HEK293 (cell line): Measurements from ENCODE around the gene TDP1.
A peak's percentile ranks its signal among the peaks of the same experiment; 100 is the strongest.

Experiments
- BCL11A ChIP-seq: fragments of 450-650 bp; formaldehyde crosslinking; IDR thresholded peaks from 2 replicates; pipeline ENCODE4 v1.5.1; 2016; ENCODE audit warnings: low read depth, missing biosample characterization, missing genetic modification characterization
- EGR2 ChIP-seq: fragments of 450-650 bp; formaldehyde crosslinking; IDR thresholded peaks from 2 replicates; pipeline ENCODE4 v1.5.1; 2016; ENCODE audit warnings: low read depth, missing biosample characterization, missing genetic modification characterization
- KLF8 ChIP-seq: fragments of 450-650 bp; formaldehyde crosslinking; IDR thresholded peaks from 2 replicates; pipeline ENCODE4 v1.5.1; 2016; ENCODE audit warnings: missing biosample characterization, missing genetic modification characterization
- KLF9 ChIP-seq: fragments of 450-650 bp; formaldehyde crosslinking; IDR thresholded peaks from 2 replicates; pipeline ENCODE4 v1.5.1; 2016; ENCODE audit warnings: missing biosample characterization, missing genetic modification characterization, low read depth
- SETDB1 ChIP-seq: IDR thresholded peaks from one replicate; pipeline ENCODE4 v1.6.1; 2017; ENCODE audit warnings: mild to moderate bottlenecking, low read length, moderate library complexity, mixed read lengths; ENCODE audit not compliant: insufficient read length
- WT1 ChIP-seq: fragments of 450-650 bp; formaldehyde crosslinking; IDR thresholded peaks from 2 replicates; pipeline ENCODE4 v1.5.1; 2016; ENCODE audit warnings: missing biosample characterization, missing genetic modification characterization
- YY2 ChIP-seq: fragments of 450-650 bp; formaldehyde crosslinking; IDR thresholded peaks from 2 replicates; pipeline ENCODE4 v1.5.1; 2016; ENCODE audit warnings: missing biosample characterization, missing genetic modification characterization
- ZEB2 ChIP-seq: fragments of 450-650 bp; formaldehyde crosslinking; IDR thresholded peaks from 2 replicates; pipeline ENCODE4 v1.5.1; 2016; ENCODE audit warnings: missing biosample characterization, missing genetic modification characterization
- ZNF112 ChIP-seq: fragments of 450-650 bp; formaldehyde crosslinking; IDR thresholded peaks from 2 replicates; pipeline ENCODE4 v1.5.0; 2017; ENCODE audit warnings: missing biosample characterization, missing genetic modification characterization
- ZNF2 ChIP-seq: fragments of 450-650 bp; formaldehyde crosslinking; IDR thresholded peaks from 2 replicates; pipeline ENCODE4 v1.5.1; 2016; ENCODE audit warnings: missing biosample characterization, missing genetic modification characterization
- ZNF221 ChIP-seq: fragments of 450-650 bp; formaldehyde crosslinking; IDR thresholded peaks from 2 replicates; pipeline ENCODE4 v1.5.1; 2017; ENCODE audit warnings: missing biosample characterization, missing genetic modification characterization, borderline replicate concordance
- ZNF311 ChIP-seq: fragments of 450-650 bp; formaldehyde crosslinking; IDR thresholded peaks from 2 replicates; pipeline ENCODE4 v1.5.1; 2017; ENCODE audit warnings: missing biosample characterization, missing genetic modification characterization, borderline replicate concordance
- ZNF354C ChIP-seq: fragments of 450-650 bp; formaldehyde crosslinking; IDR thresholded peaks from 2 replicates; pipeline ENCODE4 v1.5.1; 2016; ENCODE audit warnings: missing biosample characterization, missing genetic modification characterization, low read depth, borderline replicate concordance
- ZNF391 ChIP-seq: fragments of 450-650 bp; formaldehyde crosslinking; IDR thresholded peaks from 2 replicates; pipeline ENCODE4 v1.5.1; 2016; ENCODE audit warnings: low read depth, missing biosample characterization, missing genetic modification characterization, borderline replicate concordance
- ZNF394 ChIP-seq: fragments of 450-650 bp; formaldehyde crosslinking; IDR thresholded peaks from 2 replicates; pipeline ENCODE4 v1.5.1; 2016; ENCODE audit warnings: missing biosample characterization, missing genetic modification characterization, mild to moderate bottlenecking, moderate library complexity, borderline replicate concordance
- ZNF433 ChIP-seq: fragments of 450-650 bp; formaldehyde crosslinking; IDR thresholded peaks from 2 replicates; pipeline ENCODE4 v1.5.1; 2016; ENCODE audit warnings: missing biosample characterization, missing genetic modification characterization, low read depth
- ZNF529 ChIP-seq: fragments of 450-650 bp; formaldehyde crosslinking; IDR thresholded peaks from 2 replicates; pipeline ENCODE4 v1.5.1; 2017; ENCODE audit warnings: missing genetic modification characterization, missing biosample characterization; ENCODE audit not compliant: insufficient replicate concordance
- ZNF670 ChIP-seq: fragments of 450-650 bp; formaldehyde crosslinking; IDR thresholded peaks from 2 replicates; pipeline ENCODE4 v1.5.1; 2016; ENCODE audit warnings: missing biosample characterization, missing genetic modification characterization, low read depth
- ZNF707 ChIP-seq: fragments of 450-650 bp; formaldehyde crosslinking; IDR thresholded peaks from 2 replicates; pipeline ENCODE4 v1.5.1; 2016; ENCODE audit warnings: missing biosample characterization, missing genetic modification characterization
- ZNF791 ChIP-seq: fragments of 450-650 bp; formaldehyde crosslinking; IDR thresholded peaks from 2 replicates; pipeline ENCODE4 v1.5.1; 2016; ENCODE audit warnings: missing biosample characterization, missing genetic modification characterization
- TF ChIP-seq, protein P1 (sequence below): fragments of 450-650 bp; formaldehyde crosslinking; IDR thresholded peaks from 2 replicates; pipeline ENCODE4 v1.5.1; 2017; ENCODE audit warnings: missing biosample characterization, missing genetic modification characterization
- TF ChIP-seq, protein P2 (sequence below): fragments of 450-650 bp; formaldehyde crosslinking; IDR thresholded peaks from 2 replicates; pipeline ENCODE4 v1.5.1; 2016; ENCODE audit warnings: missing biosample characterization, missing genetic modification characterization
- TF ChIP-seq, protein P3 (sequence below): fragments of 450-650 bp; formaldehyde crosslinking; IDR thresholded peaks from 2 replicates; pipeline ENCODE4 v1.5.1; 2016; ENCODE audit warnings: missing biosample characterization, missing genetic modification characterization
- TF ChIP-seq, protein P4 (sequence below): fragments of 450-650 bp; formaldehyde crosslinking; IDR thresholded peaks from 2 replicates; pipeline ENCODE4 v1.5.1; 2016; ENCODE audit warnings: missing biosample characterization, missing genetic modification characterization
- TF ChIP-seq, protein P5 (sequence below): fragments of 450-650 bp; formaldehyde crosslinking; conservative IDR thresholded peaks from 2 replicates; pipeline ENCODE4 v1.5.1; 2016; ENCODE audit warnings: low read depth, missing biosample characterization, missing genetic modification characterization
- TF ChIP-seq, protein P6 (sequence below): fragments of 450-650 bp; formaldehyde crosslinking; IDR thresholded peaks from 2 replicates; pipeline ENCODE4 v1.5.1; 2017; ENCODE audit warnings: missing biosample characterization, mild to moderate bottlenecking, missing genetic modification characterization, moderate library complexity

TDP1 gene

DNA sequence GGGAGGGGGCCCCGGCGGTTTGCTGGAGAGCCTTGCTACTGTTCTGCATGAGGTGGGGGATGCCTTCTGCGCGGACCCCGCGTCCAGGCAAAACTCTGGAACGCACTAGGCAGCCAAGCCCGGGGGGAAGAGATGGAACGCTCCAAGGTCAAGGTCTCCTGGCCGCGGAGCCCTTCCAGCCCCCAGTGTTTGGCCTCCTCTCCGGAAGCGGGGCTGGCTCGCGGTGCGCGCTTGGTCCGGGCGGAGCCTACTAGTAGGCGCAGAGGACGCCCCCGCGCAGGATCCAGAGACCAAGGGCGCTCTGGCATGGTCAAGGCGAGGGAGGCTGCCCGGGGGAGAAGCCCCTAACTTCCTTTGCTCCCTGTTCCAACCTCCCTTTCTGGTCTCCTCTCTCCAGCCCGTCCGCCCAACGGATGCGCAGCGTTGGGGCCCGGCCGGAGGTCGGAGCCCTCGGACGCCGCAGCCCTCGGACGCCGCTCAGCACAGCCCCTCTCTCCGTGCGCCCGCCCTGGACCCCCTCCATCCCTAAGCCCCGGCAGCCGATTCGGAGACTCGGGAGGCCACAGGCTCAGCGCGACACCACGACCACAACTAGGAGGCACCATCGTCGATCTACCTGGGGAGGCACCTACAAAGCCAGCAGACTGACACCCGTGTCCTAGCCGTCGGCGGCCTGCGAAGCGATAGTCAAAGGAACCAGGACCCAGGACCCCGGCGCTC, 105.4 kb downstream of the TDP1 start (continued):
- TF ChIP-seq ZNF529 (tag by site-specific recombination) (no peak), ZNF394 (tag by site-specific recombination) (no peak), ZNF221 (no peak), YY2 (tag by site-specific recombination) (no peak), ZNF707 (no peak), BCL11A (tag by site-specific recombination) (0 out of 2 replicates have a peak, but pooled peaks have one; percentile 24), ZNF670 (tag by site-specific recombination) (no peak), ZNF112 (tag by site-specific recombination) (no peak), KLF9 (no peak), ZNF354C (tag by site-specific recombination) (no peak), EGR2 (tag by site-specific recombination) (peak; percentile 57; the same call in 1 of the 2 replicates), ZNF2 (tag by site-specific recombination) (no peak), ZNF391 (tag by site-specific recombination) (no peak), ZNF433 (tag by site-specific recombination) (no peak), ZEB2 (tag by site-specific recombination) (no peak), WT1 (tag by site-specific recombination) (no peak), ZNF791 (tag by site-specific recombination) (no peak), KLF8 (tag by site-specific recombination) (no peak), ZNF311 (tag by site-specific recombination) (no peak), SETDB1 (no peak)
- TF ChIP-seq, protein P1, sequence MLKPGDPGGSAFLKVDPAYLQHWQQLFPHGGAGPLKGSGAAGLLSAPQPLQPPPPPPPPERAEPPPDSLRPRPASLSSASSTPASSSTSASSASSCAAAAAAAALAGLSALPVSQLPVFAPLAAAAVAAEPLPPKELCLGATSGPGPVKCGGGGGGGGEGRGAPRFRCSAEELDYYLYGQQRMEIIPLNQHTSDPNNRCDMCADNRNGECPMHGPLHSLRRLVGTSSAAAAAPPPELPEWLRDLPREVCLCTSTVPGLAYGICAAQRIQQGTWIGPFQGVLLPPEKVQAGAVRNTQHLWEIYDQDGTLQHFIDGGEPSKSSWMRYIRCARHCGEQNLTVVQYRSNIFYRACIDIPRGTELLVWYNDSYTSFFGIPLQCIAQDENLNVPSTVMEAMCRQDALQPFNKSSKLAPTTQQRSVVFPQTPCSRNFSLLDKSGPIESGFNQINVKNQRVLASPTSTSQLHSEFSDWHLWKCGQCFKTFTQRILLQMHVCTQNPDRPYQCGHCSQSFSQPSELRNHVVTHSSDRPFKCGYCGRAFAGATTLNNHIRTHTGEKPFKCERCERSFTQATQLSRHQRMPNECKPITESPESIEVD (tag by site-specific recombination), result no peak
- TF ChIP-seq, protein P2, sequence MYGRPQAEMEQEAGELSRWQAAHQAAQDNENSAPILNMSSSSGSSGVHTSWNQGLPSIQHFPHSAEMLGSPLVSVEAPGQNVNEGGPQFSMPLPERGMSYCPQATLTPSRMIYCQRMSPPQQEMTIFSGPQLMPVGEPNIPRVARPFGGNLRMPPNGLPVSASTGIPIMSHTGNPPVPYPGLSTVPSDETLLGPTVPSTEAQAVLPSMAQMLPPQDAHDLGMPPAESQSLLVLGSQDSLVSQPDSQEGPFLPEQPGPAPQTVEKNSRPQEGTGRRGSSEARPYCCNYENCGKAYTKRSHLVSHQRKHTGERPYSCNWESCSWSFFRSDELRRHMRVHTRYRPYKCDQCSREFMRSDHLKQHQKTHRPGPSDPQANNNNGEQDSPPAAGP (tag by site-specific recombination), result no peak
- TF ChIP-seq, protein P3, sequence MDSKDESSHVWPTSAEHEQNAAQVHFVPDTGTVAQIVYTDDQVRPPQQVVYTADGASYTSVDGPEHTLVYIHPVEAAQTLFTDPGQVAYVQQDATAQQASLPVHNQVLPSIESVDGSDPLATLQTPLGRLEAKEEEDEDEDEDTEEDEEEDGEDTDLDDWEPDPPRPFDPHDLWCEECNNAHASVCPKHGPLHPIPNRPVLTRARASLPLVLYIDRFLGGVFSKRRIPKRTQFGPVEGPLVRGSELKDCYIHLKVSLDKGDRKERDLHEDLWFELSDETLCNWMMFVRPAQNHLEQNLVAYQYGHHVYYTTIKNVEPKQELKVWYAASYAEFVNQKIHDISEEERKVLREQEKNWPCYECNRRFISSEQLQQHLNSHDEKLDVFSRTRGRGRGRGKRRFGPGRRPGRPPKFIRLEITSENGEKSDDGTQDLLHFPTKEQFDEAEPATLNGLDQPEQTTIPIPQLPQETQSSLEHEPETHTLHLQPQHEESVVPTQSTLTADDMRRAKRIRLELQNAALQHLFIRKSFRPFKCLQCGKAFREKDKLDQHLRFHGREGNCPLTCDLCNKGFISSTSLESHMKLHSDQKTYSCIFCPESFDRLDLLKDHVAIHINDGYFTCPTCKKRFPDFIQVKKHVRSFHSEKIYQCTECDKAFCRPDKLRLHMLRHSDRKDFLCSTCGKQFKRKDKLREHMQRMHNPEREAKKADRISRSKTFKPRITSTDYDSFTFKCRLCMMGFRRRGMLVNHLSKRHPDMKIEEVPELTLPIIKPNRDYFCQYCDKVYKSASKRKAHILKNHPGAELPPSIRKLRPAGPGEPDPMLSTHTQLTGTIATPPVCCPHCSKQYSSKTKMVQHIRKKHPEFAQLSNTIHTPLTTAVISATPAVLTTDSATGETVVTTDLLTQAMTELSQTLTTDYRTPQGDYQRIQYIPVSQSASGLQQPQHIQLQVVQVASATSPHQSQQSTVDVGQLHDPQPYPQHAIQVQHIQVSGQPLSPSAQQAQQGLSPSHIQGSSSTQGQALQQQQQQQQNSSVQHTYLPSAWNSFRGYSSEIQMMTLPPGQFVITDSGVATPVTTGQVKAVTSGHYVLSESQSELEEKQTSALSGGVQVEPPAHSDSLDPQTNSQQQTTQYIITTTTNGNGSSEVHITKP (tag by site-specific recombination), result peak; percentile 80
- TF ChIP-seq, protein P4, sequence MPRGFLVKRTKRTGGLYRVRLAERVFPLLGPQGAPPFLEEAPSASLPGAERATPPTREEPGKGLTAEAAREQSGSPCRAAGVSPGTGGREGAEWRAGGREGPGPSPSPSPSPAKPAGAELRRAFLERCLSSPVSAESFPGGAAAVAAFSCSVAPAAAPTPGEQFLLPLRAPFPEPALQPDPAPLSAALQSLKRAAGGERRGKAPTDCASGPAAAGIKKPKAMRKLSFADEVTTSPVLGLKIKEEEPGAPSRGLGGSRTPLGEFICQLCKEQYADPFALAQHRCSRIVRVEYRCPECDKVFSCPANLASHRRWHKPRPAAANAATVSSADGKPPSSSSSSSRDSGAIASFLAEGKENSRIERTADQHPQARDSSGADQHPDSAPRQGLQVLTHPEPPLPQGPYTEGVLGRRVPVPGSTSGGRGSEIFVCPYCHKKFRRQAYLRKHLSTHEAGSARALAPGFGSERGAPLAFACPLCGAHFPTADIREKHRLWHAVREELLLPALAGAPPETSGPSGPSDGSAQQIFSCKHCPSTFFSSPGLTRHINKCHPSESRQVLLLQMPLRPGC (tag by site-specific recombination), result no peak
- TF ChIP-seq, protein P5, sequence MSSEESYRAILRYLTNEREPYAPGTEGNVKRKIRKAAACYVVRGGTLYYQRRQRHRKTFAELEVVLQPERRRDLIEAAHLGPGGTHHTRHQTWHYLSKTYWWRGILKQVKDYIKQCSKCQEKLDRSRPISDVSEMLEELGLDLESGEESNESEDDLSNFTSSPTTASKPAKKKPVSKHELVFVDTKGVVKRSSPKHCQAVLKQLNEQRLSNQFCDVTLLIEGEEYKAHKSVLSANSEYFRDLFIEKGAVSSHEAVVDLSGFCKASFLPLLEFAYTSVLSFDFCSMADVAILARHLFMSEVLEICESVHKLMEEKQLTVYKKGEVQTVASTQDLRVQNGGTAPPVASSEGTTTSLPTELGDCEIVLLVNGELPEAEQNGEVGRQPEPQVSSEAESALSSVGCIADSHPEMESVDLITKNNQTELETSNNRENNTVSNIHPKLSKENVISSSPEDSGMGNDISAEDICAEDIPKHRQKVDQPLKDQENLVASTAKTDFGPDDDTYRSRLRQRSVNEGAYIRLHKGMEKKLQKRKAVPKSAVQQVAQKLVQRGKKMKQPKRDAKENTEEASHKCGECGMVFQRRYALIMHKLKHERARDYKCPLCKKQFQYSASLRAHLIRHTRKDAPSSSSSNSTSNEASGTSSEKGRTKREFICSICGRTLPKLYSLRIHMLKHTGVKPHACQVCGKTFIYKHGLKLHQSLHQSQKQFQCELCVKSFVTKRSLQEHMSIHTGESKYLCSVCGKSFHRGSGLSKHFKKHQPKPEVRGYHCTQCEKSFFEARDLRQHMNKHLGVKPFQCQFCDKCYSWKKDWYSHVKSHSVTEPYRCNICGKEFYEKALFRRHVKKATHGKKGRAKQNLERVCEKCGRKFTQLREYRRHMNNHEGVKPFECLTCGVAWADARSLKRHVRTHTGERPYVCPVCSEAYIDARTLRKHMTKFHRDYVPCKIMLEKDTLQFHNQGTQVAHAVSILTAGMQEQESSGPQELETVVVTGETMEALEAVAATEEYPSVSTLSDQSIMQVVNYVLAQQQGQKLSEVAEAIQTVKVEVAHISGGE, result peak; percentile 50; the same call in 1 of the 2 replicates
- TF ChIP-seq, protein P6, sequence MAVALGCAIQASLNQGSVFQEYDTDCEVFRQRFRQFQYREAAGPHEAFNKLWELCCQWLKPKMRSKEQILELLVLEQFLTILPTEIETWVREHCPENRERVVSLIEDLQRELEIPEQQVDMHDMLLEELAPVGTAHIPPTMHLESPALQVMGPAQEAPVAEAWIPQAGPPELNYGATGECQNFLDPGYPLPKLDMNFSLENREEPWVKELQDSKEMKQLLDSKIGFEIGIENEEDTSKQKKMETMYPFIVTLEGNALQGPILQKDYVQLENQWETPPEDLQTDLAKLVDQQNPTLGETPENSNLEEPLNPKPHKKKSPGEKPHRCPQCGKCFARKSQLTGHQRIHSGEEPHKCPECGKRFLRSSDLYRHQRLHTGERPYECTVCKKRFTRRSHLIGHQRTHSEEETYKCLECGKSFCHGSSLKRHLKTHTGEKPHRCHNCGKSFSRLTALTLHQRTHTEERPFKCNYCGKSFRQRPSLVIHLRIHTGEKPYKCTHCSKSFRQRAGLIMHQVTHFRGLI (tag by site-specific recombination), result no peak
